HG03095 (cell line): ENCODE measurements around the gene AHCYL2.
"Not testable (repeated sequence)": the region's sequence is repeated elsewhere in the genome, so short reads cannot be mapped to it uniquely, and the experiment has no call there.

Experiments used
- ATAC-seq: cut with Tn5 transposase; IDR thresholded peaks from one replicate; pipeline ENCODE4 v1.9.1; 2021; ENCODE audit warnings: moderate library complexity; ENCODE audit not compliant: unreplicated experiment

Gene AHCYL2

GRCh38 chr7:129376778-129377700, 152.2 kb downstream of the AHCYL2 start:
- ATAC-seq: no peak

- ATAC-seq: no peak
These were observed 157.1 kb downstream of the AHCYL2 start for GRCh38 chr7:129381710-129382484.

- ATAC-seq: no peak
These were observed 158.8 kb downstream of the AHCYL2 start for GRCh38 chr7:129383542-129384132.

- ATAC-seq: no peak
These were observed 160.3 kb downstream of the AHCYL2 start for GRCh38 chr7:129385116-129385515.

GRCh38 chr7:129385598-129385997, 160.8 kb downstream of the AHCYL2 start:
- no peak for ATAC-seq

- no peak for ATAC-seq
These were observed 161.7 kb downstream of the AHCYL2 start for GRCh38 chr7:129386506-129386905.

- no peak for ATAC-seq
These were observed 162.7 kb downstream of the AHCYL2 start for GRCh38 chr7:129387537-129387936.

GRCh38 chr7:129388333-129389098, 163.7 kb downstream of the AHCYL2 start:
- no peak for ATAC-seq

GRCh38 chr7:129389829-129390228, 165.0 kb downstream of the AHCYL2 start:
- no peak for ATAC-seq

- no peak for ATAC-seq
These were observed 165.5 kb downstream of the AHCYL2 start for GRCh38 chr7:129390314-129390713.

- no peak for ATAC-seq
These were observed 166.8 kb downstream of the AHCYL2 start for GRCh38 chr7:129391546-129392171.

GRCh38 chr7:129393255-129393654, 168.4 kb downstream of the AHCYL2 start:
- no peak for ATAC-seq

- no peak for ATAC-seq
These were observed 169.3 kb downstream of the AHCYL2 start for GRCh38 chr7:129394101-129394500.

- no peak for ATAC-seq
These were observed 170.4 kb downstream of the AHCYL2 start for GRCh38 chr7:129394982-129395914.

GRCh38 chr7:129401228-129401966, 176.6 kb downstream of the AHCYL2 start:
- no peak for ATAC-seq

- no peak for ATAC-seq
These were observed 177.4 kb downstream of the AHCYL2 start for GRCh38 chr7:129401967-129402860.

- ATAC-seq: no peak
These were observed 180.7 kb downstream of the AHCYL2 start for GRCh38 chr7:129405527-129405926.

- ATAC-seq: not testable (repeated sequence)
These were observed 185.4 kb downstream of the AHCYL2 start for GRCh38 chr7:129410238-129410637.
